OCI-LY3 (cell line): Measurements from ENCODE around the gene SERPINA12.

Experiments
- H2AFZ ChIP-seq: fragments of 200-600, 300-600 bp; shearing (Covaris generic); 2 replicates; pipeline ENCODE4 v1.6.0; 2014; ENCODE audit warnings: antibody characterized with exemption, low read depth, low read length
- H3K27ac ChIP-seq: fragments of 200-600, 300-600 bp; sonication (generic); 2 replicates; pipeline ENCODE4 v1.5.1; 2014; ENCODE audit warnings: mild to moderate bottlenecking, low read length, moderate library complexity, mixed read lengths
- H3K27me3 ChIP-seq: fragments of 200-600, 300-600 bp; sonication (generic); 2 replicates; pipeline ENCODE4 v1.6.1; 2014; ENCODE audit warnings: low read depth, low read length, mixed read lengths
- H3K36me3 ChIP-seq: fragments of 200-600, 300-600 bp; sonication (generic); replicated peaks from 2 replicates; pipeline ENCODE3; 2014; ENCODE audit warnings: low read depth, low read length, mixed read lengths
- H3K4me1 ChIP-seq: fragments of 300-600, 200-600 bp; sonication (generic); 2 replicates; pipeline ENCODE4 v1.6.1; 2014; ENCODE audit warnings: low read length, mixed read lengths
- H3K4me2 ChIP-seq: fragments of 200-600, 300-600 bp; sonication (generic); 2 replicates; pipeline ENCODE4 v1.6.1; 2014; ENCODE audit warnings: low read length, mixed read lengths
- H3K4me3 ChIP-seq: fragments of 300-600, 200-600 bp; sonication (generic); 2 replicates; pipeline ENCODE4 v1.5.1; 2014; ENCODE audit warnings: antibody characterized with exemption, mild to moderate bottlenecking, low read length, moderate library complexity
- H3K79me2 ChIP-seq: fragments of 300-600, 200-600 bp; shearing (Covaris generic); 2 replicates; pipeline ENCODE4 v1.6.1; 2014; ENCODE audit warnings: mild to moderate bottlenecking, low read length, mixed read lengths
- H3K9ac ChIP-seq: fragments of 300-600, 200-600 bp; shearing (Covaris generic); 2 replicates; pipeline ENCODE4 v1.6.0; 2014; ENCODE audit warnings: mild to moderate bottlenecking, low read length, moderate library complexity
- H3K9me3 ChIP-seq: fragments of 200-600, 300-600 bp; shearing (Covaris generic); 2 replicates; pipeline ENCODE4 v1.6.1; 2014; ENCODE audit warnings: low read length, mixed read lengths; ENCODE audit not compliant: insufficient read depth
- H4K20me1 ChIP-seq: fragments of 200-600, 300-600 bp; sonication (generic); 2 replicates; pipeline ENCODE4 v1.6.1; 2016; ENCODE audit warnings: low read length, mixed read lengths; ENCODE audit not compliant: insufficient read depth
- EZH2phosphoT487 ChIP-seq: fragments of 200-600 bp; shearing (Covaris generic); IDR thresholded peaks from 2 replicates; pipeline ENCODE4 v1.6.1; 2018; ENCODE audit warnings: antibody characterized with exemption, mixed run types, low read depth
- TF ChIP-seq, protein P1 (sequence below): fragments of 200-600, 300-600 bp; sonication (generic); IDR thresholded peaks from 2 replicates; pipeline ENCODE4 v1.5.1; 2014; ENCODE audit warnings: antibody characterized with exemption, low read length, low read depth

Gene SERPINA12

GRCh38 chr14:94481468-94482131, 27.7 kb downstream of the SERPINA12 start:
- Histone ChIP-seq H3K27me3 (no peaks in the 10 kb centered on the region), H3K79me2 (no peaks in the 10 kb centered on the region), H3K4me3 (no peak overlapping the region), H3K9ac (no peak overlapping the region), H3K36me3 (peaks cover 12% of the 10 kb centered on the region), H3K27ac (no peak overlapping the region), H4K20me1 (no peaks in the 10 kb centered on the region), H2AFZ (peak overlapping the region; percentile 14; the same call in 1 of the 2 replicates), H3K9me3 (peaks cover 15% of the 10 kb centered on the region; the same call in 1 of the 2 replicates), H3K4me2 (no peak overlapping the region), H3K4me1 (peaks cover 52% of the 10 kb centered on the region)
- TF ChIP-seq EZH2phosphoT487: no peak
- TF ChIP-seq, protein P1, sequence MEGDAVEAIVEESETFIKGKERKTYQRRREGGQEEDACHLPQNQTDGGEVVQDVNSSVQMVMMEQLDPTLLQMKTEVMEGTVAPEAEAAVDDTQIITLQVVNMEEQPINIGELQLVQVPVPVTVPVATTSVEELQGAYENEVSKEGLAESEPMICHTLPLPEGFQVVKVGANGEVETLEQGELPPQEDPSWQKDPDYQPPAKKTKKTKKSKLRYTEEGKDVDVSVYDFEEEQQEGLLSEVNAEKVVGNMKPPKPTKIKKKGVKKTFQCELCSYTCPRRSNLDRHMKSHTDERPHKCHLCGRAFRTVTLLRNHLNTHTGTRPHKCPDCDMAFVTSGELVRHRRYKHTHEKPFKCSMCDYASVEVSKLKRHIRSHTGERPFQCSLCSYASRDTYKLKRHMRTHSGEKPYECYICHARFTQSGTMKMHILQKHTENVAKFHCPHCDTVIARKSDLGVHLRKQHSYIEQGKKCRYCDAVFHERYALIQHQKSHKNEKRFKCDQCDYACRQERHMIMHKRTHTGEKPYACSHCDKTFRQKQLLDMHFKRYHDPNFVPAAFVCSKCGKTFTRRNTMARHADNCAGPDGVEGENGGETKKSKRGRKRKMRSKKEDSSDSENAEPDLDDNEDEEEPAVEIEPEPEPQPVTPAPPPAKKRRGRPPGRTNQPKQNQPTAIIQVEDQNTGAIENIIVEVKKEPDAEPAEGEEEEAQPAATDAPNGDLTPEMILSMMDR: no peak

DNA sequence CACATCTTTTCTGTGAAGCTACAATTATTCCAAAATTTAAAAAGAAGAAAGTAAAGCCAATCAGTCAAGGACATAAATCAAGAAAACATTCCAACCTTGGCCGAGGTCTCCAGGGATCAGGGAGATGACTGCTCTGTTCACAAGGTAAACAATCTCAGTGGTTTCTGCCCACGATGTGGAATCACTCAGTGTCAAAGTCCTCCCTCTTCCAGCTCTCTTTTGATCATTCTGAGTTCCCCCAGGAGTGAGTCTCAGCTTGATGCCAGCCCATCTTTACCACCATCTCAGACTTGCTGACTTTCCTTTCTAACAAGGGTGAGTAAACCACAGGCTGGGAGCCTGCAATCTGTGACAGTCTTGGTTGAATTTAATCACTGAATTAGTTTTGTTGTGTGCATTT, 28.5 kb downstream of the SERPINA12 start:
- Histone ChIP-seq H3K79me2 (no peaks in the 10 kb centered on the region), H4K20me1 (no peaks in the 10 kb centered on the region), H3K4me2 (no peak overlapping the region), H3K9ac (no peak overlapping the region), H3K4me3 (no peak overlapping the region), H3K27ac (no peak overlapping the region), H3K27me3 (no peaks in the 10 kb centered on the region), H3K9me3 (peaks cover 15% of the 10 kb centered on the region; the same call in 1 of the 2 replicates), H3K36me3 (peaks cover 12% of the 10 kb centered on the region), H3K4me1 (peaks cover 53% of the 10 kb centered on the region), H2AFZ (no peak overlapping the region)
- no peak for TF ChIP-seq EZH2phosphoT487
- TF ChIP-seq, protein P1: no peak

GRCh38 chr14:94478420-94478819, 30.8 kb downstream of the SERPINA12 start:
- Histone ChIP-seq H3K4me3 (no peak overlapping the region), H4K20me1 (no peaks in the 10 kb centered on the region), H2AFZ (no peak overlapping the region), H3K27me3 (no peaks in the 10 kb centered on the region), H3K27ac (no peak overlapping the region), H3K36me3 (peaks cover 9% of the 10 kb centered on the region), H3K4me1 (peaks cover 37% of the 10 kb centered on the region), H3K79me2 (no peaks in the 10 kb centered on the region), H3K9ac (no peak overlapping the region), H3K9me3 (peaks cover 15% of the 10 kb centered on the region; the same call in 1 of the 2 replicates), H3K4me2 (no peak overlapping the region)
- TF ChIP-seq EZH2phosphoT487: no peak
- TF ChIP-seq, protein P1: no peak

DNA sequence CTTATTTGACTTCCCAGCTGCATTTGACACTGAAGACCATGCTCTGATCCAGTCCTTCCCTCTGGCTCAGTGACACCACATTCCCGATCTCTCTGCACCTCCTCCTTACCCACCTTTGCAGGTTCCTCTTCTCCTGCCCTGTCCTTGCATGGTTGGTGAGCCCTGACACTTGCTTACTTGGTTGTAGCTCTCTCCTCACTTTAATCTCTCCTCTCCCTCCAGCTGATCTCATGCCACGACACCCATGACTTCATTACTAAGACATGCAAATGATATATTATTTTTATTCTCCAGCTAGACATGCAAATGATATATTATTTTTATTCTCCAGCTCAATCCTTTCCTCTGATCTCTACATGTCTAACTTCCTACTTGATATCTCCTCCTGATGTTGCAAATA, 33.2 kb downstream of the SERPINA12 start, which contains the start of gene SERPINA9:
Gene SERPINA9 (minus strand): TSS at position 175 of the 400 bp plus-strand sequence. CDS start 6,357 bp downstream, outside the sequence.
- Histone ChIP-seq H2AFZ (no peak within 1 kb of the TSS), H3K79me2 (no peaks in the 10 kb centered on the region), H3K27me3 (no peaks in the 10 kb centered on the region), H3K4me2 (no peak within 1 kb of the TSS), H3K4me1 (peaks cover 38% of the 10 kb centered on the region), H4K20me1 (no peaks in the 10 kb centered on the region), H3K4me3 (no peak within 1 kb of the TSS), H3K36me3 (peaks cover 9% of the 10 kb centered on the region), H3K27ac (no peak within 1 kb of the TSS), H3K9ac (no peak within 1 kb of the TSS), H3K9me3 (peaks cover 15% of the 10 kb centered on the region; the same call in 1 of the 2 replicates)
- TF ChIP-seq, protein P1: no peak
- TF ChIP-seq EZH2phosphoT487: no peak
